SU-DHL-6 (cell line): Measurements from ENCODE around the gene ETNK2.

Source experiments
- H2AFZ ChIP-seq: fragments of 200-600 bp; sonication (generic); 2 replicates; pipeline ENCODE4 v1.6.1; 2014; ENCODE audit warnings: low read depth, mild to moderate bottlenecking, moderate library complexity, mixed read lengths, antibody characterized with exemption, low read length; ENCODE audit not compliant: severe bottlenecking
- H3F3A ChIP-seq: fragments of 200-600 bp; shearing (Covaris generic); 2 replicates; pipeline ENCODE4 v1.6.0; 2016; ENCODE audit warnings: antibody characterized with exemption, mild to moderate bottlenecking; ENCODE audit not compliant: insufficient read depth
- H3K27ac ChIP-seq: fragments of 200-600 bp; sonication (generic); 2 replicates; pipeline ENCODE4 v1.5.1; 2016; ENCODE audit warnings: low read depth, mild to moderate bottlenecking, low read length, moderate library complexity, mixed read lengths
- H3K27me3 ChIP-seq: fragments of 200-600 bp; sonication (generic), shearing (Covaris generic); 2 replicates; pipeline ENCODE4 v1.6.0; 2014; ENCODE audit warnings: mild to moderate bottlenecking, low read length
- H3K36me3 ChIP-seq: fragments of 200-600 bp; sonication (generic); 2 replicates; pipeline ENCODE4 v1.6.1; 2014; ENCODE audit warnings: mild to moderate bottlenecking, low read length, mixed read lengths
- H3K4me2 ChIP-seq: fragments of 300-600, 200-600 bp; shearing (Covaris generic), sonication (generic); 2 replicates; pipeline ENCODE4 v1.6.0; 2014; ENCODE audit warnings: low read length, low read depth, mild to moderate bottlenecking; ENCODE audit not compliant: poor library complexity, severe bottlenecking
- H3K4me3 ChIP-seq: fragments of 200-600 bp; sonication (generic); 2 replicates; pipeline ENCODE4 v1.5.1; 2014; ENCODE audit warnings: antibody characterized with exemption, low read length, mild to moderate bottlenecking, mixed read lengths; ENCODE audit not compliant: insufficient read depth, poor library complexity, severe bottlenecking
- H3K79me2 ChIP-seq: fragments of 200-600 bp; sonication (generic); 2 replicates; pipeline ENCODE4 v1.6.1; 2014; ENCODE audit warnings: mild to moderate bottlenecking, low read length, moderate library complexity; ENCODE audit not compliant: insufficient read depth
- H3K9ac ChIP-seq: fragments of 200-600 bp; sonication (generic); 2 replicates; pipeline ENCODE4 v1.7.0; 2014; ENCODE audit warnings: mild to moderate bottlenecking, low read length
- H3K9me2 ChIP-seq: fragments of 200-600 bp; sonication (generic); replicated peaks from 2 replicates; pipeline ENCODE4 v1.6.1; 2014; ENCODE audit warnings: low read length; ENCODE audit not compliant: insufficient read depth
- H3K9me3 ChIP-seq: fragments of 200-600 bp; sonication (generic); 2 replicates; pipeline ENCODE4 v1.6.1; 2014; ENCODE audit warnings: low read length, mixed read lengths; ENCODE audit not compliant: insufficient read depth
- H4K20me1 ChIP-seq: fragments of 200-600 bp; sonication (generic); 2 replicates; pipeline ENCODE4 v1.6.1; 2014; ENCODE audit warnings: low read depth, mild to moderate bottlenecking, antibody characterized with exemption, low read length, moderate library complexity, mixed read lengths
- CTCF ChIP-seq: fragments of 200-600 bp; sonication (generic); IDR thresholded peaks from one replicate; pipeline ENCODE4 v1.5.1; 2017; ENCODE audit warnings: antibody characterized with exemption, mild to moderate bottlenecking, low read length, moderate library complexity; ENCODE audit not compliant: insufficient read depth, poor library complexity, severe bottlenecking
- EZH2phosphoT487 ChIP-seq: fragments of 200-600 bp; sonication (generic), shearing (Covaris generic); conservative IDR thresholded peaks from 2 replicates; pipeline ENCODE4 v1.6.1; 2018; ENCODE audit warnings: mild to moderate bottlenecking, antibody characterized with exemption, low read length, moderate library complexity, mixed read lengths

Gene ETNK2

GRCh38 chr1:204161609-204162493, 10.0 kb upstream of the ETNK2 start:
- Histone ChIP-seq H3K79me2 (no peaks in the 10 kb centered on the region), H3F3A (no peaks in the 10 kb centered on the region), H3K27me3 (no peaks in the 10 kb centered on the region), H3K9me2 (no peaks in the 10 kb centered on the region), H3K9ac (no peak overlapping the region), H4K20me1 (no peaks in the 10 kb centered on the region), H3K4me2 (no peak overlapping the region), H3K36me3 (no peaks in the 10 kb centered on the region), H3K4me3 (no peak overlapping the region), H2AFZ (no peak overlapping the region), H3K27ac (no peak overlapping the region), H3K9me3 (no peaks in the 10 kb centered on the region)
- TF ChIP-seq CTCF (no peak), EZH2phosphoT487 (no peak)

GRCh38 chr1:204157962-204158361, 6.1 kb upstream of the ETNK2 start:
- H3K4me3 ChIP-seq, result no peak overlapping the region
- no peak overlapping the region for H3K4me2 ChIP-seq
- H3K36me3 ChIP-seq, result no peaks in the 10 kb centered on the region
- no peaks in the 10 kb centered on the region for H3K9me3 ChIP-seq
- no peaks in the 10 kb centered on the region for H4K20me1 ChIP-seq
- H3K79me2 ChIP-seq, result no peaks in the 10 kb centered on the region
- H3K27ac ChIP-seq, result no peak overlapping the region
- H3K9ac ChIP-seq, result no peak overlapping the region
- no peaks in the 10 kb centered on the region for H3F3A ChIP-seq
- no peaks in the 10 kb centered on the region for H3K27me3 ChIP-seq
- H2AFZ ChIP-seq, result no peak overlapping the region
- no peaks in the 10 kb centered on the region for H3K9me2 ChIP-seq
- TF ChIP-seq EZH2phosphoT487, result no peak
- TF ChIP-seq CTCF, result no peak

- Histone ChIP-seq H3K9ac (no peak overlapping the region), H3K4me2 (no peak overlapping the region), H2AFZ (no peak overlapping the region), H3K4me3 (no peak overlapping the region), H3K9me2 (no peaks in the 10 kb centered on the region), H4K20me1 (no peaks in the 10 kb centered on the region), H3F3A (no peaks in the 10 kb centered on the region), H3K36me3 (no peaks in the 10 kb centered on the region), H3K79me2 (no peaks in the 10 kb centered on the region), H3K27ac (no peak overlapping the region), H3K9me3 (no peaks in the 10 kb centered on the region), H3K27me3 (no peaks in the 10 kb centered on the region)
- TF ChIP-seq CTCF, result no peak
- TF ChIP-seq EZH2phosphoT487, result no peak
These were observed 4.0 kb upstream of the ETNK2 start for GRCh38 chr1:204155881-204156280.
